HG03469 (cell line): ENCODE results near the gene MAPK9.

ENCODE experiments used
- ATAC-seq: cut with Tn5 transposase; IDR thresholded peaks from one replicate; pipeline ENCODE4 v1.9.1; 2021; ENCODE audit warnings: mild to moderate bottlenecking, moderate library complexity, moderate number of reproducible peaks; ENCODE audit not compliant: unreplicated experiment

MAPK9 gene

GRCh38 chr5:180291943-180292831 is at the start of gene MAPK9:
TSS of gene MAPK9 (minus strand) at chr5:180292083. CDS start at chr5:180280561, 11,522 bp downstream.
- ATAC-seq = peak; percentile 77

GRCh38 chr5:180341595-180341994 is 49.7 kb upstream of the MAPK9 start:
- ATAC-seq = no peak

GRCh38 chr5:180340856-180341255 is 49.0 kb upstream of the MAPK9 start:
- ATAC-seq = no peak

GRCh38 chr5:180339583-180340183 is 47.8 kb upstream of the MAPK9 start:
- ATAC-seq = no peak

GRCh38 chr5:180338001-180338707 is 46.3 kb upstream of the MAPK9 start:
- ATAC-seq = no peak

GRCh38 chr5:180336234-180337020 is 44.5 kb upstream of the MAPK9 start:
- no peak for ATAC-seq

- ATAC-seq = no peak
Observed at GRCh38 chr5:180335614-180336233, 43.8 kb upstream of the MAPK9 start.

GRCh38 chr5:180334751-180335613 is 43.1 kb upstream of the MAPK9 start:
- ATAC-seq = no peak

GRCh38 chr5:180334176-180334575 is 42.3 kb upstream of the MAPK9 start:
- no peak for ATAC-seq

GRCh38 chr5:180333661-180334060 is 41.8 kb upstream of the MAPK9 start:
- no peak for ATAC-seq

GRCh38 chr5:180332861-180333260 is 41.0 kb upstream of the MAPK9 start:
- ATAC-seq = no peak

- no peak for ATAC-seq
Observed at GRCh38 chr5:180332051-180332517, 40.2 kb upstream of the MAPK9 start.

GRCh38 chr5:180331647-180331950 is 39.7 kb upstream of the MAPK9 start:
- no peak for ATAC-seq

- no peak for ATAC-seq
Observed at GRCh38 chr5:180330810-180331646, 39.1 kb upstream of the MAPK9 start.

GRCh38 chr5:180330270-180330648 is 38.4 kb upstream of the MAPK9 start:
- ATAC-seq = no peak

GRCh38 chr5:180329606-180330269 is 37.9 kb upstream of the MAPK9 start:
- no peak for ATAC-seq

GRCh38 chr5:180329138-180329435 is 37.2 kb upstream of the MAPK9 start:
- no peak for ATAC-seq
